Measurements from ENCODE around the gene PYGM. TPM values are rescaled to one million over a fixed set of nuclear protein-coding genes. Genes with fewer than 3 reads are reported as not detected.

Gene PYGM
- total RNA-seq, 6 donors from 2014 or later, result 1.0 to 3.7 (median 1.5) TPM

GRCh38 chr11:64742889-64743590 is 16.7 kb downstream of the PYGM start:
- ATAC-seq (ENCODE audit: low FRiP score in 2 of 2) (peak; percentile 76 to 82), DNase-seq (peak; percentile 87 to 97)
- Histone ChIP-seq H3K4me1 (peaks cover 28 to 58% (median 43%) of the 10 kb centered on the region in 4 donors), H3K27ac (peak overlapping the region; percentile 83 to 97 (median 92)), H3K27me3 (peaks cover 0 to 9% (median 0%) of the 10 kb centered on the region in 4 donors), H3K9me3 (no peaks in the 10 kb centered on the region), H3K4me3 (peak overlapping the region; percentile 56 to 64 (median 58)), H3K36me3 (peaks cover 0 to 9% (median 5%) of the 10 kb centered on the region in 4 donors)
- WGBS, 2 donors, result 0 to 1% methylated on average over 3 to 22 of the region's 58 CpGs
- TF ChIP-seq POLR2A (IDR thresholded peaks at IDR 0.05) (no peak), POLR2AphosphoS5 (IDR thresholded peaks at IDR 0.05) (peak; percentile 48 to 67), EP300 (IDR thresholded peaks at IDR 0.05) (no peak)
- TF ChIP-seq, protein P1, sequence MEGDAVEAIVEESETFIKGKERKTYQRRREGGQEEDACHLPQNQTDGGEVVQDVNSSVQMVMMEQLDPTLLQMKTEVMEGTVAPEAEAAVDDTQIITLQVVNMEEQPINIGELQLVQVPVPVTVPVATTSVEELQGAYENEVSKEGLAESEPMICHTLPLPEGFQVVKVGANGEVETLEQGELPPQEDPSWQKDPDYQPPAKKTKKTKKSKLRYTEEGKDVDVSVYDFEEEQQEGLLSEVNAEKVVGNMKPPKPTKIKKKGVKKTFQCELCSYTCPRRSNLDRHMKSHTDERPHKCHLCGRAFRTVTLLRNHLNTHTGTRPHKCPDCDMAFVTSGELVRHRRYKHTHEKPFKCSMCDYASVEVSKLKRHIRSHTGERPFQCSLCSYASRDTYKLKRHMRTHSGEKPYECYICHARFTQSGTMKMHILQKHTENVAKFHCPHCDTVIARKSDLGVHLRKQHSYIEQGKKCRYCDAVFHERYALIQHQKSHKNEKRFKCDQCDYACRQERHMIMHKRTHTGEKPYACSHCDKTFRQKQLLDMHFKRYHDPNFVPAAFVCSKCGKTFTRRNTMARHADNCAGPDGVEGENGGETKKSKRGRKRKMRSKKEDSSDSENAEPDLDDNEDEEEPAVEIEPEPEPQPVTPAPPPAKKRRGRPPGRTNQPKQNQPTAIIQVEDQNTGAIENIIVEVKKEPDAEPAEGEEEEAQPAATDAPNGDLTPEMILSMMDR (IDR thresholded peaks at IDR 0.05), result peak; percentile 88 to 96 (median 92)

GRCh38 chr11:64742087-64742888 is 17.5 kb downstream of the PYGM start:
- Histone ChIP-seq H3K27ac (peak overlapping the region; percentile 83 to 97 (median 92)), H3K4me1 (peaks cover 28 to 58% (median 43%) of the 10 kb centered on the region in 4 donors), H3K9me3 (no peaks in the 10 kb centered on the region), H3K4me3 (peak overlapping the region; percentile 56 to 64 (median 58)), H3K27me3 (peaks cover 0 to 9% (median 0%) of the 10 kb centered on the region in 4 donors), H3K36me3 (peaks cover 0 to 10% (median 5%) of the 10 kb centered on the region in 4 donors)
- TF ChIP-seq POLR2A (IDR thresholded peaks at IDR 0.05), result no peak
- no peak for TF ChIP-seq EP300 (IDR thresholded peaks at IDR 0.05)
- TF ChIP-seq, protein P1 (IDR thresholded peaks at IDR 0.05), result no peak
- 7% methylated on average over 41 of the region's 54 CpGs; no CpG with 5 or more reads in 1 of the 2 donors for WGBS, 2 donors
- DNase-seq (peak in 1 of 2 donors; percentile 37), ATAC-seq (ENCODE audit: low FRiP score in 2 of 2) (peak in 1 of 2 donors; percentile 3)

DNA sequence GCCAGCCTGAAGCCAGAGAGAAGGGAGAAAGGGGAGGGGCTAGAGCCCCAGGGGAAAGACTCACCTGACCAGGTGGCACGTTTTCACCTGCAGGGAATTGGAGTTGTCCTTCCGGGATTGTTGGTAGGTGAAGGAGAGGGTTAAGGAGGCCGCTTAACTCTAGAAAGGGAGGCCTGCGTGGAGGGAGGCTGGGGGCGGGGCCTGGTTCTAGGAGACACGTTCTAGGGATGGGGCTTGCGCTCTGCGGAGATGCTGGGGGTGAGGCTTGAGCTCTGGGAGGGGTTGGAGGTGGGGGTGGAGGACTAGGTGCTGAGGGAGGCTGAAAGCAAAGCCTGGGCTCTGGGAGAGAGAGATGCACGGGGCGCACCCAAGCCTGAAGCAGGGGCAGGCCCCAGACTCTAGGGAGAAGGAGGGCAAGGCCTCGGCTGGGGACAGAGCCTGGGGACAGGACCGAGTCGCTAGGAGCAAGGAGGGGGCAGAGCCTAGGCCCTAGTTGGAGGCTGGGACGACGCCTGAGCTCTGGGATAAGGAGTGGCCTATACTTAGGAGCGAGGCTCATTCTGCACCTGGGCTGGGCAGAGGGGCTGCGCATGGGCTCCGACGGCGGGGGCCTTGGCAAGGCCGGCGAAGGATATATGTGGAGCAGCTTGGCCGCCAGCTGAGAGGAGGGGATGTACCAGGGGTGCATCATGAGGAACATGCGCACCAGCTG is 18.2 kb downstream of the PYGM start:
- no peak for ATAC-seq (ENCODE audit: low FRiP score in 2 of 2)
- DNase-seq, result peak in 1 of 2 donors; percentile 84
- TF ChIP-seq POLR2AphosphoS5 (IDR thresholded peaks at IDR 0.05) (no peak), POLR2A (IDR thresholded peaks at IDR 0.05) (no peak), EP300 (IDR thresholded peaks at IDR 0.05) (no peak)
- TF ChIP-seq, protein P1 (IDR thresholded peaks at IDR 0.05), result no peak
- Histone ChIP-seq H3K4me1 (peaks cover 28 to 57% (median 43%) of the 10 kb centered on the region in 4 donors), H3K27me3 (peaks cover 0 to 9% (median 0%) of the 10 kb centered on the region in 4 donors), H3K9me3 (no peaks in the 10 kb centered on the region), H3K36me3 (peaks cover 0 to 18% (median 11%) of the 10 kb centered on the region in 4 donors), H3K4me3 (peak overlapping the region in 3 of 4 donors; percentile 56 to 64 (median 60)), H3K27ac (peak overlapping the region in 3 of 4 donors; percentile 83 to 94 (median 90))
- WGBS, 2 donors, result 61 to 68% methylated on average over 19 to 20 of the region's 24 CpGs

DNA sequence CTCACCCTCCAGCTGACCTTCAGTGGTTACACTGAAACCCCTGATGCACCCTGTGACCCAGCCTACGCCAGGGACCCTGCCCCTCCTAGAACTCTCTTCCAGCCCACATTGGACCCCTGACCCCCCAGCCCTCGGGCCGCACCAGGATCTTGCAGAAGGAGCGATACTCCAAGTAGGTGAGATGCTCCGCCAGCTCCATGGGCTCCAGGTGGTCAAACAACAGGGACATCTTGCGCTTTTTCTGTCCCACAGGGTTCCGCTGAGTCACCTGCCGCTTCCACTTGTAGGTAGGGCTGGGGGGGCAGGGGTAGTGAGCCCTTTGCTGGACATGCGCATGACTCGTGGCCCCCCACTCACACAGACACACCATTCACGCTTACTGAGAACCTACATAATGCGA is 19.9 kb downstream of the PYGM start:
- Histone ChIP-seq H3K9me3 (no peaks in the 10 kb centered on the region), H3K27ac (no peak overlapping the region), H3K36me3 (peaks cover 0 to 35% (median 22%) of the 10 kb centered on the region in 4 donors), H3K4me3 (no peak overlapping the region), H3K27me3 (peaks cover 0 to 9% (median 0%) of the 10 kb centered on the region in 4 donors), H3K4me1 (peaks cover 14 to 41% (median 30%) of the 10 kb centered on the region in 4 donors)
- DNase-seq (no peak), ATAC-seq (ENCODE audit: low FRiP score in 2 of 2) (no peak)
- TF ChIP-seq, protein P1 (IDR thresholded peaks at IDR 0.05), result no peak
- no peak for TF ChIP-seq POLR2AphosphoS5 (IDR thresholded peaks at IDR 0.05)
- no peak for TF ChIP-seq EP300 (IDR thresholded peaks at IDR 0.05)
- no peak for TF ChIP-seq POLR2A (IDR thresholded peaks at IDR 0.05)
- 86 to 97% methylated on average over 7 to 10 of the region's 12 CpGs for WGBS, 2 donors
